ENCODE measurements around the gene ANKRD42. TPM values are rescaled to one million over a fixed set of nuclear protein-coding genes. Genes with fewer than 3 reads are reported as not detected.

The ANKRD42 gene
- total and polyA plus RNA-seq, 2 donors (not counting 3 experiments of a cell fraction or from before 2014, with no cell fraction given) = 3.3 to 6.6 TPM

GRCh38 chr11:83187465-83187864 is 6.0 kb upstream of the ANKRD42 start:
- peaks cover 8% of the 10 kb centered on the region for H3K79me2 ChIP-seq (ENCODE audit: control insufficient read depth, insufficient read depth, low read length)
- DNase-seq (ENCODE audit: low read depth, low spot score) (no peak), FAIRE-seq (no peak)
- no peak overlapping the region for H3K27ac ChIP-seq (ENCODE audit: insufficient read depth, low read depth, low read length)
- no peak overlapping the region for H3K4me3 ChIP-seq (replicated peaks in 1 of 3; ENCODE audit: insufficient read depth in 1 of 3, low read depth in 1 of 3, low read length in 3 of 3)
- intact Hi-C loops (cut with micrococcal nuclease) (no loop called here), dilution Hi-C loops (cut with MboI; ENCODE audit: extremely low pct_ligation_motif_present, low sequenced_read_pairs) (no loop called here)
- CTCF ChIA-PET = interaction anchor here (1.2 to 1.4 kb wide), 3 partner anchors 13 to 31 kb away, joined by 3 to 4 read pairs (median 3); no protein-coding TSS in a partner anchor
- no peaks in the 10 kb centered on the region for H3K27me3 ChIP-seq (ENCODE audit: control insufficient read depth in 2 of 2, insufficient read depth in 2 of 2, low read length in 2 of 2)
- peaks cover 2% of the 10 kb centered on the region for H4K20me1 ChIP-seq (replicated peaks; ENCODE audit: control insufficient read depth, extremely low read depth, insufficient read depth, low read length)
- no peak overlapping the region for H3K9ac ChIP-seq (replicated peaks; ENCODE audit: extremely low read depth, insufficient read depth, low read length)
- POLR2A ChIA-PET = no interaction called here
- H2AFZ ChIP-seq (ENCODE audit: low read depth, low read length) = no peak overlapping the region
- H3K36me3 ChIP-seq (ENCODE audit: control insufficient read depth in 2 of 2, extremely low read depth in 1 of 2, insufficient read depth in 2 of 2, low read length in 2 of 2) = peaks cover 3 to 10% of the 10 kb centered on the region in 2 experiments
- peaks cover 5% of the 10 kb centered on the region for H3K4me1 ChIP-seq (ENCODE audit: control insufficient read depth, extremely low read depth, insufficient read depth, low read length)
- no peaks in the 10 kb centered on the region for H3K9me1 ChIP-seq (replicated peaks; ENCODE audit: control insufficient read depth, extremely low read depth, insufficient read depth, low read length)
- H3K4me2 ChIP-seq (ENCODE audit: insufficient read depth, low read length) = no peak overlapping the region
- no TSS peak for BruUV-seq (replicated peaks)
- no peaks in the 10 kb centered on the region for H3K9me3 ChIP-seq (replicated peaks; ENCODE audit: control insufficient read depth, insufficient read depth, low read length)
- TF ChIP-seq GATA2 (IDR thresholded peaks at IDR 0.05; ENCODE audit: insufficient read depth, insufficient read length, low read depth, low read length) (no peak), POLR2A (IDR thresholded peaks at IDR 0.05; ENCODE audit: low read depth, low read length) (no peak), EZH2 (IDR thresholded peaks at IDR 0.05; ENCODE audit: borderline replicate concordance, low read depth, low read length, severe bottlenecking) (no peak), POLR2AphosphoS5 (IDR thresholded peaks at IDR 0.05; ENCODE audit: insufficient read depth, low read depth, low read length) (peak; percentile 42)

- no peak overlapping the region for H3K27ac ChIP-seq (ENCODE audit: insufficient read depth, low read depth, low read length)
- no TSS peak for BruUV-seq (replicated peaks)
Measured at GRCh38 chr11:83191491-83191890, 2.0 kb upstream of the ANKRD42 start.

More at GRCh38 chr11:83191491-83191890, 2.0 kb upstream of the ANKRD42 start:
- ChIA-PET POLR2A (no interaction called here), CTCF (no interaction called here)
- TF ChIP-seq JUN (IDR thresholded peaks at IDR 0.05; ENCODE audit: borderline replicate concordance, insufficient read depth, insufficient read length, low read depth) (no peak), FOS (IDR thresholded peaks at IDR 0.05; ENCODE audit: borderline replicate concordance, insufficient read depth, low read length) (no peak), POLR2AphosphoS5 (IDR thresholded peaks at IDR 0.05; ENCODE audit: insufficient read depth, low read depth, low read length) (no peak), POLR2A (IDR thresholded peaks at IDR 0.05; ENCODE audit: low read depth, low read length) (no peak), CTCF (IDR thresholded peaks at IDR 0.05; ENCODE audit: extremely low read depth in 1 of 2, insufficient read depth in 1 of 2, low read depth in 1 of 2, low read length in 2 of 2) (no peak), EZH2 (IDR thresholded peaks at IDR 0.05; ENCODE audit: borderline replicate concordance, low read depth, low read length, severe bottlenecking) (no peak), GATA2 (IDR thresholded peaks at IDR 0.05; ENCODE audit: insufficient read depth, insufficient read length, low read depth, low read length) (no peak), MYC (IDR thresholded peaks at IDR 0.05; ENCODE audit: low read depth, low read length) (no peak)
- TF ChIP-seq, protein P1, sequence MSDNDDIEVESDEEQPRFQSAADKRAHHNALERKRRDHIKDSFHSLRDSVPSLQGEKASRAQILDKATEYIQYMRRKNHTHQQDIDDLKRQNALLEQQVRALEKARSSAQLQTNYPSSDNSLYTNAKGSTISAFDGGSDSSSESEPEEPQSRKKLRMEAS (IDR thresholded peaks at IDR 0.05; ENCODE audit: insufficient read depth, insufficient read length) = no peak
- no peaks in the 10 kb centered on the region for H3K27me3 ChIP-seq (ENCODE audit: control insufficient read depth in 2 of 2, insufficient read depth in 2 of 2, low read length in 2 of 2)
- no peak for DNase-seq (ENCODE audit: low read depth, low spot score)
- peaks cover 17% of the 10 kb centered on the region for H3K79me2 ChIP-seq (ENCODE audit: control insufficient read depth, insufficient read depth, low read length)
- no peak overlapping the region for H3K4me2 ChIP-seq (ENCODE audit: insufficient read depth, low read length)
- FAIRE-seq = no peak
- H3K36me3 ChIP-seq (ENCODE audit: control insufficient read depth in 2 of 2, extremely low read depth in 1 of 2, insufficient read depth in 2 of 2, low read length in 2 of 2) = no peaks in the 10 kb centered on the region
- no peaks in the 10 kb centered on the region for H3K9me1 ChIP-seq (replicated peaks; ENCODE audit: control insufficient read depth, extremely low read depth, insufficient read depth, low read length)
- peaks cover 17% of the 10 kb centered on the region for H3K4me1 ChIP-seq (ENCODE audit: control insufficient read depth, extremely low read depth, insufficient read depth, low read length)
- no peaks in the 10 kb centered on the region for H4K20me1 ChIP-seq (replicated peaks; ENCODE audit: control insufficient read depth, extremely low read depth, insufficient read depth, low read length)
- dilution Hi-C loops (cut with MboI; ENCODE audit: extremely low pct_ligation_motif_present, low sequenced_read_pairs) = no loop called here
- intact Hi-C loops (cut with micrococcal nuclease) = loop anchor here (5.0 kb wide), 1 partner anchor 631 kb away; no protein-coding TSS in a partner anchor
- H3K4me3 ChIP-seq (replicated peaks in 1 of 3; ENCODE audit: insufficient read depth in 1 of 3, low read depth in 1 of 3, low read length in 3 of 3) = no peak overlapping the region
- H2AFZ ChIP-seq (ENCODE audit: low read depth, low read length) = no peak overlapping the region
- no peak overlapping the region for H3K9ac ChIP-seq (replicated peaks; ENCODE audit: extremely low read depth, insufficient read depth, low read length)
- H3K9me3 ChIP-seq (replicated peaks; ENCODE audit: control insufficient read depth, insufficient read depth, low read length) = no peaks in the 10 kb centered on the region
